Liver (tissue), 3 donors: Measurements from ENCODE around the gene TK1.

Experiments used
- CTCF ChIP-seq: fragments of 150-350 bp; IDR thresholded peaks from 2 replicates; pipeline ENCODE4 v1.5.1; 2017; ENCODE audit warnings: improper control_type of control experiment, low read depth, low read length; ENCODE audit not compliant: missing input control
- EGR1 ChIP-seq, 2 donors: IDR thresholded peaks; 2 replicates each; pipeline ENCODE4 v1.6.1; 2016 to 2018; ENCODE audit warnings: antibody characterized with exemption in 2 of 2, low read depth in 2 of 2
- FOXA1 ChIP-seq: IDR thresholded peaks from 2 replicates; pipeline ENCODE4 v1.6.1; 2016; ENCODE audit warnings: antibody characterized with exemption
- GABPA ChIP-seq, 2 donors: IDR thresholded peaks in 1 of 2; conservative IDR thresholded peaks in 1 of 2; 2 replicates each; pipeline ENCODE4 v1.6.1; 2016; ENCODE audit warnings: antibody characterized with exemption in 2 of 2, mild to moderate bottlenecking in 1 of 2, moderate library complexity in 1 of 2
- JUND ChIP-seq, 2 donors: IDR thresholded peaks; 2 replicates each; pipeline ENCODE4 v1.6.1; 2016; ENCODE audit warnings: antibody characterized with exemption in 2 of 2
- RAD21 ChIP-seq, 2 donors: IDR thresholded peaks; 2 replicates each; pipeline ENCODE4 v1.6.1; 2016; ENCODE audit warnings: antibody characterized with exemption in 2 of 2, mild to moderate bottlenecking in 2 of 2
- REST ChIP-seq: IDR thresholded peaks from 2 replicates; pipeline ENCODE4 v1.6.1; 2016; ENCODE audit warnings: antibody characterized with exemption, mild to moderate bottlenecking
- TAF1 ChIP-seq: conservative IDR thresholded peaks from 2 replicates; pipeline ENCODE4 v1.6.1; 2016; ENCODE audit warnings: antibody characterized with exemption, mild to moderate bottlenecking
- YY1 ChIP-seq: IDR thresholded peaks from 2 replicates; pipeline ENCODE4 v1.6.1; 2016; ENCODE audit warnings: antibody characterized with exemption, mild to moderate bottlenecking
- TF ChIP-seq, protein P1 (sequence below): IDR thresholded peaks from 2 replicates; pipeline ENCODE4 v1.6.1; 2016; ENCODE audit warnings: antibody characterized with exemption
- TF ChIP-seq, protein P2 (sequence below): IDR thresholded peaks from 2 replicates; pipeline ENCODE4 v1.6.1; 2016; ENCODE audit warnings: antibody characterized with exemption
- TF ChIP-seq, protein P3 (sequence below): IDR thresholded peaks from 2 replicates; pipeline ENCODE4 v1.6.1; 2016; ENCODE audit warnings: antibody characterized with exemption
- donor health status: healthy.
- donor health status: healthy.

GRCh38 chr17:78146881-78147280 is 40.0 kb downstream of the TK1 start:
- TF ChIP-seq CTCF (no peak), RAD21 (IDR thresholded peaks at IDR 0.05) (no peak), YY1 (no peak), TAF1 (no peak), GABPA (IDR thresholded peaks at IDR 0.05 in 1 of 2, conservative IDR thresholded peaks at IDR 0.05 in 1 of 2) (no peak), JUND (IDR thresholded peaks at IDR 0.05) (no peak), EGR1 (IDR thresholded peaks at IDR 0.05; ENCODE audit: low read depth in 2 of 2) (no peak), REST (no peak), FOXA1 (no peak)
- TF ChIP-seq, protein P1, sequence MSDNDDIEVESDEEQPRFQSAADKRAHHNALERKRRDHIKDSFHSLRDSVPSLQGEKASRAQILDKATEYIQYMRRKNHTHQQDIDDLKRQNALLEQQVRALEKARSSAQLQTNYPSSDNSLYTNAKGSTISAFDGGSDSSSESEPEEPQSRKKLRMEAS: no peak
- TF ChIP-seq, protein P2, sequence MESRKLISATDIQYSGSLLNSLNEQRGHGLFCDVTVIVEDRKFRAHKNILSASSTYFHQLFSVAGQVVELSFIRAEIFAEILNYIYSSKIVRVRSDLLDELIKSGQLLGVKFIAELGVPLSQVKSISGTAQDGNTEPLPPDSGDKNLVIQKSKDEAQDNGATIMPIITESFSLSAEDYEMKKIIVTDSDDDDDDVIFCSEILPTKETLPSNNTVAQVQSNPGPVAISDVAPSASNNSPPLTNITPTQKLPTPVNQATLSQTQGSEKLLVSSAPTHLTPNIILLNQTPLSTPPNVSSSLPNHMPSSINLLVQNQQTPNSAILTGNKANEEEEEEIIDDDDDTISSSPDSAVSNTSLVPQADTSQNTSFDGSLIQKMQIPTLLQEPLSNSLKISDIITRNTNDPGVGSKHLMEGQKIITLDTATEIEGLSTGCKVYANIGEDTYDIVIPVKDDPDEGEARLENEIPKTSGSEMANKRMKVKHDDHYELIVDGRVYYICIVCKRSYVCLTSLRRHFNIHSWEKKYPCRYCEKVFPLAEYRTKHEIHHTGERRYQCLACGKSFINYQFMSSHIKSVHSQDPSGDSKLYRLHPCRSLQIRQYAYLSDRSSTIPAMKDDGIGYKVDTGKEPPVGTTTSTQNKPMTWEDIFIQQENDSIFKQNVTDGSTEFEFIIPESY: no peak
- TF ChIP-seq, protein P3, sequence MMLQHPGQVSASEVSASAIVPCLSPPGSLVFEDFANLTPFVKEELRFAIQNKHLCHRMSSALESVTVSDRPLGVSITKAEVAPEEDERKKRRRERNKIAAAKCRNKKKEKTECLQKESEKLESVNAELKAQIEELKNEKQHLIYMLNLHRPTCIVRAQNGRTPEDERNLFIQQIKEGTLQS: no peak
